GM13976 (cell line): ENCODE data around the gene HPS3.
A peak's percentile ranks its signal among the peaks of the same experiment; 100 is the strongest.

Source experiments
- DNase-seq: peaks from one replicate; pipeline ENCODE4 v3.0.0; 2012; ENCODE audit warnings: low spot score
- CTCF ChIP-seq: IDR thresholded peaks from 2 replicates; pipeline ENCODE4 v1.5.1; 2012; ENCODE audit warnings: borderline replicate concordance, mild to moderate bottlenecking; ENCODE audit not compliant: insufficient read depth; ENCODE audit errors: extremely low read depth, missing control alignments, control extremely low read depth
- in situ Hi-C: fragments of 300-500 bp; cut with MboI; formaldehyde crosslinking; loops from one replicate; pipeline ENCODE4 v1.12.0; 2022; ENCODE audit warnings: low sequenced_read_pairs, mixed read lengths, inconsistent platforms; ENCODE audit not compliant: unreplicated experiment

Gene HPS3

GRCh38 chr3:149119466-149119865, 10.0 kb upstream of the HPS3 start:
- no peak for DNase-seq

GRCh38 chr3:149120051-149120972, 9.1 kb upstream of the HPS3 start:
- DNase-seq: peak; percentile 75
- peak; percentile 44 for TF ChIP-seq CTCF
- in situ Hi-C loops: loop anchor here (25.0 kb wide), 1 partner anchor 367 kb away; no protein-coding TSS in a partner anchor

More at GRCh38 chr3:149119466-149119865, 10.0 kb upstream of the HPS3 start:
- in situ Hi-C loops: loop anchor here (5.0 to 25.0 kb wide), 2 partner anchors 158 to 368 kb away; no protein-coding TSS in a partner anchor
- no peak for TF ChIP-seq CTCF

GRCh38 chr3:149122721-149123578, 6.5 kb upstream of the HPS3 start:
- DNase-seq: no peak
- no peak for TF ChIP-seq CTCF
- in situ Hi-C loops: loop anchor here (25.0 kb wide), 1 partner anchor 364 kb away; no protein-coding TSS in a partner anchor

- no peak for TF ChIP-seq CTCF
- DNase-seq: no peak
- in situ Hi-C loops: no loop called here
Measured at GRCh38 chr3:149128821-149129220, 617 bp upstream of the HPS3 start.

- DNase-seq: no peak
- in situ Hi-C loops: loop anchor here (10.0 kb wide), 1 partner anchor 133 kb away; no protein-coding TSS in a partner anchor
- TF ChIP-seq CTCF: no peak
Measured at GRCh38 chr3:149131589-149131988, 2.2 kb downstream of the HPS3 start.

- no peak for DNase-seq
- in situ Hi-C loops: loop anchor here (10.0 kb wide), 1 partner anchor 130 kb away; no protein-coding TSS in a partner anchor
- no peak for TF ChIP-seq CTCF
Measured at GRCh38 chr3:149134575-149134974, 5.1 kb downstream of the HPS3 start.
